Measurements from ENCODE around the gene RBM25.
A peak's percentile ranks its signal among the peaks of the same experiment; 100 is the strongest.
"Not testable (repeated sequence)": the region's sequence is repeated elsewhere in the genome, so short reads cannot be mapped to it uniquely, and the experiment has no call there.

The RBM25 gene

GRCh38 chr14:73168691-73169090 is 110.4 kb downstream of the RBM25 start:
- Mint-ChIP-seq H3K4me3 (no peak overlapping the region), H3K27ac (no peak overlapping the region), H3K4me1 (no peaks in the 10 kb centered on the region), H3K27me3 (no peaks in the 10 kb centered on the region), H3K9me3 (no peaks in the 10 kb centered on the region), H3K36me3 (peaks cover 56% of the 10 kb centered on the region)
- CTCF ChIA-PET = no interaction called here
- no peak for DNase-seq

GRCh38 chr14:73169855-73170254 is 111.5 kb downstream of the RBM25 start:
- H3K27ac Mint-ChIP-seq, H3K4me3 Mint-ChIP-seq, H3K27me3 Mint-ChIP-seq, CTCF ChIA-PET, H3K9me3 Mint-ChIP-seq, DNase-seq, H3K4me1 Mint-ChIP-seq: not testable (repeated sequence)
- peaks cover 53% of the 10 kb centered on the region for H3K36me3 Mint-ChIP-seq

- Mint-ChIP-seq H3K4me3 (no peak overlapping the region), H3K27me3 (no peaks in the 10 kb centered on the region), H3K27ac (no peak overlapping the region), H3K9me3 (no peaks in the 10 kb centered on the region), H3K36me3 (peaks cover 53% of the 10 kb centered on the region), H3K4me1 (no peaks in the 10 kb centered on the region)
- no peak for DNase-seq
- CTCF ChIA-PET = no interaction called here
These were observed 112.4 kb downstream of the RBM25 start for GRCh38 chr14:73170686-73171085.

GRCh38 chr14:73172500-73172899 is 114.2 kb downstream of the RBM25 start:
- CTCF ChIA-PET = interaction anchor here (0.6 to 2.3 kb wide), 6 partner anchors 36 to 867 kb away, joined by 3 to 46 read pairs (median 3); partner anchors contain the start of gene PSEN1
- Mint-ChIP-seq H3K36me3 (peaks cover 61% of the 10 kb centered on the region), H3K4me1 (no peaks in the 10 kb centered on the region)

GRCh38 chr14:73173092-73173735 is 114.9 kb downstream of the RBM25 start:
- Mint-ChIP-seq H3K4me3 (no peak overlapping the region), H3K9me3 (no peaks in the 10 kb centered on the region), H3K27me3 (no peaks in the 10 kb centered on the region), H3K27ac (no peak overlapping the region), H3K36me3 (peaks cover 59% of the 10 kb centered on the region), H3K4me1 (no peaks in the 10 kb centered on the region)
- CTCF ChIA-PET = interaction anchor here (0.6 to 2.3 kb wide), 10 partner anchors 37 to 866 kb away, joined by 3 to 46 read pairs (median 3); partner anchors contain the start of genes NUMB and PSEN1
- peak; percentile 26 for DNase-seq

More at GRCh38 chr14:73172500-73172899, 114.2 kb downstream of the RBM25 start:
- H3K9me3 Mint-ChIP-seq = no peaks in the 10 kb centered on the region
- no peak overlapping the region for H3K27ac Mint-ChIP-seq
- H3K27me3 Mint-ChIP-seq = no peaks in the 10 kb centered on the region
- H3K4me3 Mint-ChIP-seq = no peak overlapping the region
- no peak for DNase-seq
